Central memory CD8-positive, alpha-beta T cell (primary cell): ENCODE results near the gene RIIAD1.
"Not testable (repeated sequence)": the region's sequence is repeated elsewhere in the genome, so short reads cannot be mapped to it uniquely, and the experiment has no call there.

Experiments
- ATAC-seq: fragments of 150-1000 bp; cut with Tn5 transposase; replicated peaks from 2 replicates; pipeline ENCODE4 v1.10.0; 2022; ENCODE audit warnings: mild to moderate bottlenecking, moderate FRiP score, moderate number of reproducible peaks; ENCODE audit not compliant: poor library complexity, severe bottlenecking; ENCODE audit errors: extremely low read depth
- DNase-seq, 2 donors: peaks; one replicate each; pipeline ENCODE4 v3.0.0; 2021; ENCODE audit warnings: low spot score in 2 of 2
- H3K27ac Mint-ChIP-seq: one replicate; pipeline ENCODE4 v1.8.0; 2022; ENCODE audit warnings: low read depth, mild to moderate bottlenecking, moderate library complexity, mixed read lengths
- H3K27me3 Mint-ChIP-seq: one replicate; pipeline ENCODE4 v1.8.0; 2022; ENCODE audit warnings: mixed read lengths
- H3K36me3 Mint-ChIP-seq: one replicate; pipeline ENCODE4 v1.8.0; 2022; ENCODE audit warnings: mild to moderate bottlenecking, moderate library complexity, mixed read lengths; ENCODE audit not compliant: insufficient read depth
- H3K4me1 Mint-ChIP-seq: one replicate; pipeline ENCODE4 v1.8.0; 2022; ENCODE audit warnings: mixed read lengths
- H3K4me3 Mint-ChIP-seq: one replicate; pipeline ENCODE4 v1.8.0; 2022; ENCODE audit warnings: mild to moderate bottlenecking, moderate library complexity, mixed read lengths
- H3K9me3 Mint-ChIP-seq: one replicate; pipeline ENCODE4 v1.8.0; 2022; ENCODE audit warnings: mixed read lengths

RIIAD1 gene

GRCh38 chr1:151763990-151764389 lies 42.7 kb downstream of the RIIAD1 start:
- Mint-ChIP-seq H3K4me1 (peaks cover 25% of the 10 kb centered on the region), H3K9me3 (no peaks in the 10 kb centered on the region), H3K27me3 (no peaks in the 10 kb centered on the region), H3K27ac (peak overlapping the region; percentile 98), H3K36me3 (peaks cover 43% of the 10 kb centered on the region), H3K4me3 (peak overlapping the region; percentile 91)
- ATAC-seq (peak; percentile 3), DNase-seq (no peak)

GRCh38 chr1:151768351-151769066 lies 47.2 kb downstream of the RIIAD1 start:
- not testable (repeated sequence) for H3K36me3 Mint-ChIP-seq, H3K9me3 Mint-ChIP-seq, H3K4me3 Mint-ChIP-seq, H3K27me3 Mint-ChIP-seq, DNase-seq, H3K27ac Mint-ChIP-seq, ATAC-seq
- peaks cover 11% of the 10 kb centered on the region for H3K4me1 Mint-ChIP-seq

DNA sequence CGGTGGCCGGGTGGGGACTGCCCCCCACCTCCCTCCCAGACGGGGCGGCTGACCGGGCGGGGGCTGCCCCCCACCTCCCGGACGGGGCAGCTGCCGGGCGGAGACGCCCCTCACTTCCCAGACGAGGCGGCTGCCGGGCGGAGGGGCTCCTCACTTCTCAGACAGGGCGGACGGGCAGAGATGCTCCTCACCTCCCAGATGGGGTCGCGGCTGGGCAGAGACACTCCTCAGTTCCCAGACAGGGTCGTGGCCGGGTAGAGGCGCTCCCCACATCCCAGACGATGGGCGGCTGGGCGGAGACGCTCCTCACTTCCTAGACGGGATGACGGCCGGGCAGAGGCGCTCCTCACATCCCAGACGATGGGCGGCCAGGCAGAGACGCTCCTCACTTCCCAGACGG lies 47.9 kb downstream of the RIIAD1 start:
- not testable (repeated sequence) for H3K36me3 Mint-ChIP-seq, DNase-seq, ATAC-seq, H3K4me1 Mint-ChIP-seq, H3K4me3 Mint-ChIP-seq, H3K27ac Mint-ChIP-seq, H3K27me3 Mint-ChIP-seq, H3K9me3 Mint-ChIP-seq

GRCh38 chr1:151773702-151774101 lies 52.4 kb downstream of the RIIAD1 start:
- DNase-seq (no peak), ATAC-seq (no peak)
- peaks cover 21% of the 10 kb centered on the region for H3K36me3 Mint-ChIP-seq
- no peak overlapping the region for H3K4me3 Mint-ChIP-seq
- H3K27me3 Mint-ChIP-seq: no peaks in the 10 kb centered on the region
- H3K27ac Mint-ChIP-seq: no peak overlapping the region
- no peaks in the 10 kb centered on the region for H3K4me1 Mint-ChIP-seq
- no peaks in the 10 kb centered on the region for H3K9me3 Mint-ChIP-seq

GRCh38 chr1:151774256-151774922 lies 53.1 kb downstream of the RIIAD1 start:
- Mint-ChIP-seq H3K4me1 (no peaks in the 10 kb centered on the region), H3K36me3 (peaks cover 27% of the 10 kb centered on the region), H3K27me3 (no peaks in the 10 kb centered on the region), H3K9me3 (no peaks in the 10 kb centered on the region), H3K4me3 (no peak overlapping the region), H3K27ac (no peak overlapping the region)
- no peak for DNase-seq
- ATAC-seq: no peak

DNA sequence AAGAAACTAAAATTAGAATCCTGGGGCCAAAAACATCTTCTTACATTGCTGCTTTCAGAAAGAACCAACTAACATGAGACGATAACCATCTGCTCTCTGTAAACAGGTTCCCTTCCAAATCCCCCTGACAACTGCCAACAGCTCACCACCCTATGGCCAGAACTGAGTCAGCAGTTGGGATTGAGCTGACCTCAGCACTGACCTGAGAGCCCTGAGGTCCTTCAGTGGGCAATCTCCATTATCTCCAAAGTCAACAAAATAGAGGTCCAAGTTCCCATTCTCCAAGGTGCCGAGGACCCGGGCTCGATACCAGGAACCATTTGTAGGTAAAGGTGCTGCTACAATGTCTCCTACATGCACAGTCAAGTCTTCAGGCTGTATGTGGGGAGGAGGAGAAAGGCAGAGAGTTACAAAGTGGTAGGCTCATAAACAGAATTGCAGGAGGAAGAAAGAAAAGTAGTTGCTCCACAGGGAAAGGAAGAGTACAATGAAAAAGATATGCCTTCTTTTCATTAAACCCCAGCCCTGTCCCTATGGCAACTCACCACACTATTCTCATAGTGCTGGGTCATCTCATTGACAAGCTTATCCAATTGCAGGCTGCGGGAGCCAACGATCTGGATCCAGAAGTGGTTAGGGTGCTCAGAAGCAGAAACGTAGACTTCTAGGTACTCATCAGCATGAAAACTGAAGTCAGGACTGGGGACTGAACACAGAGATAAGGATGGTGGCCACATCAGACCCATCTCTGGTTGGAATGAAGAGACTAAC lies 54.8 kb downstream of the RIIAD1 start:
- DNase-seq (no peak), ATAC-seq (no peak)
- H3K27ac Mint-ChIP-seq: no peak overlapping the region
- H3K36me3 Mint-ChIP-seq: peaks cover 37% of the 10 kb centered on the region
- no peaks in the 10 kb centered on the region for H3K27me3 Mint-ChIP-seq
- no peak overlapping the region for H3K4me3 Mint-ChIP-seq
- H3K9me3 Mint-ChIP-seq: no peaks in the 10 kb centered on the region
- H3K4me1 Mint-ChIP-seq: no peaks in the 10 kb centered on the region

- ATAC-seq (no peak), DNase-seq (no peak)
- H3K27me3 Mint-ChIP-seq: no peaks in the 10 kb centered on the region
- no peaks in the 10 kb centered on the region for H3K9me3 Mint-ChIP-seq
- no peaks in the 10 kb centered on the region for H3K4me1 Mint-ChIP-seq
- no peak overlapping the region for H3K27ac Mint-ChIP-seq
- peaks cover 41% of the 10 kb centered on the region for H3K36me3 Mint-ChIP-seq
- no peak overlapping the region for H3K4me3 Mint-ChIP-seq
Observed at GRCh38 chr1:151776665-151777062, 55.3 kb downstream of the RIIAD1 start.

GRCh38 chr1:151777317-151777716 lies 56.0 kb downstream of the RIIAD1 start:
- H3K27ac Mint-ChIP-seq: no peak overlapping the region
- ATAC-seq (no peak), DNase-seq (no peak)
- no peak overlapping the region for H3K4me3 Mint-ChIP-seq
- no peaks in the 10 kb centered on the region for H3K27me3 Mint-ChIP-seq
- H3K9me3 Mint-ChIP-seq: no peaks in the 10 kb centered on the region
- H3K4me1 Mint-ChIP-seq: no peaks in the 10 kb centered on the region
- H3K36me3 Mint-ChIP-seq: peaks cover 42% of the 10 kb centered on the region
